ENCODE measurements around the gene C6orf163. TPM values are rescaled to one million over a fixed set of nuclear protein-coding genes. Genes with fewer than 3 reads are reported as not detected.

The C6orf163 gene
- total and polyA plus RNA-seq, 2 of the 4 experiments (the other 2 are of a cell fraction) = 0.55 to 0.90 TPM

DNA sequence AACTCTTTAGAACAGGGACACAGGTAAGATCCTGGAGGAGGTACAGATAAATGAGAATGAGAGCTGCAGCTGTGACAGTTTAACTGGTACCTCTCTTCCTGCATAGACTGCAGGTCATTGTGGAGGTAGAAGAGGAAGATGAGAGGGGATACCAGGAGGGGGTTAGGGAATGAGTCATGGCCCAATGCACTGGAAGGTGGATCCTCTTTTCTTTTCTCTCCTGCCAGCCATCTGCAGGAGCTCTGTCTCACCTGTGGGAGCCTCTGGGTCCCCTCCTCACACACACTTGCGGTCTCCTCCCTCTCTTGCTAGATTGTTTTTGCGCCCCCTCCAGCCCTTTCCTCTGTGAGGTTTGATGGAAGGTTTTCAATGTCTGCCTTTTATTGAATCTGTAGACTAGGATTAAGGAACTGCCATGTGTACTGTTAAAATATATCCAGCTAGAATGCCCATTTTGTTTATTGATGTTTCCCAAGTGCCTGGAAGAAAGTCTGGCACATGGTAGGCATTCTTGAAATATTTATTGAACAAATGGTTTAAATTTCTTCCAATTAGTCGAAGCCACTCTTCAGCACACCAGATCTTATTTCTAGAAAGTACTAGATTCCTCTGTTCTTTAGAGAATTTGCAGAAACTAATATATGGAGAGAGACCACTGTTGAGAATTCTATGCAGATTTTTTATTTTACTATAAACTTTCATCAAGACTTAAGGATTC, 13.0 kb downstream of the C6orf163 start:
- no peak overlapping the region for H2AK5ac ChIP-seq (ENCODE audit: low read depth, low read length)
- H3K56ac ChIP-seq (ENCODE audit: extremely low read depth, insufficient read depth, low read length) = no peak overlapping the region
- no peaks in the 10 kb centered on the region for H3K9me3 ChIP-seq (ENCODE audit: control insufficient read depth, insufficient read depth, low read length)
- no peaks in the 10 kb centered on the region; the same call in 1 of the 2 replicates for H3K9me1 ChIP-seq (ENCODE audit: insufficient read depth, low read length)
- no peaks in the 10 kb centered on the region for H3K36me3 ChIP-seq (ENCODE audit: control insufficient read depth, insufficient read depth, low read length)
- TF ChIP-seq RCOR1 (IDR thresholded peaks at IDR 0.05; ENCODE audit: insufficient replicate concordance, low read length) (no peak), CEBPB (IDR thresholded peaks at IDR 0.05; ENCODE audit: low read depth, low read length) (no peak), MAFK (IDR thresholded peaks at IDR 0.05; ENCODE audit: low read depth, low read length) (no peak), FOS (IDR thresholded peaks at IDR 0.05; ENCODE audit: low read depth, low read length) (no peak), POLR2A (IDR thresholded peaks at IDR 0.05; ENCODE audit: low read depth, low read length) (no peak), CHD1 (IDR thresholded peaks at IDR 0.05; ENCODE audit: low read depth, low read length) (no peak), MAZ (IDR thresholded peaks at IDR 0.05; ENCODE audit: borderline replicate concordance, low read depth, low read length) (no peak), SMC3 (IDR thresholded peaks at IDR 0.05; ENCODE audit: low read depth, low read length) (no peak), RAD21 (IDR thresholded peaks at IDR 0.05; ENCODE audit: low read length) (no peak)
- TF ChIP-seq, protein P1, sequence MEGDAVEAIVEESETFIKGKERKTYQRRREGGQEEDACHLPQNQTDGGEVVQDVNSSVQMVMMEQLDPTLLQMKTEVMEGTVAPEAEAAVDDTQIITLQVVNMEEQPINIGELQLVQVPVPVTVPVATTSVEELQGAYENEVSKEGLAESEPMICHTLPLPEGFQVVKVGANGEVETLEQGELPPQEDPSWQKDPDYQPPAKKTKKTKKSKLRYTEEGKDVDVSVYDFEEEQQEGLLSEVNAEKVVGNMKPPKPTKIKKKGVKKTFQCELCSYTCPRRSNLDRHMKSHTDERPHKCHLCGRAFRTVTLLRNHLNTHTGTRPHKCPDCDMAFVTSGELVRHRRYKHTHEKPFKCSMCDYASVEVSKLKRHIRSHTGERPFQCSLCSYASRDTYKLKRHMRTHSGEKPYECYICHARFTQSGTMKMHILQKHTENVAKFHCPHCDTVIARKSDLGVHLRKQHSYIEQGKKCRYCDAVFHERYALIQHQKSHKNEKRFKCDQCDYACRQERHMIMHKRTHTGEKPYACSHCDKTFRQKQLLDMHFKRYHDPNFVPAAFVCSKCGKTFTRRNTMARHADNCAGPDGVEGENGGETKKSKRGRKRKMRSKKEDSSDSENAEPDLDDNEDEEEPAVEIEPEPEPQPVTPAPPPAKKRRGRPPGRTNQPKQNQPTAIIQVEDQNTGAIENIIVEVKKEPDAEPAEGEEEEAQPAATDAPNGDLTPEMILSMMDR (conservative IDR thresholded peaks at IDR 0.05; ENCODE audit: low read depth, low read length) = no peak
- ATAC-seq (ENCODE audit: low read depth) = peak; percentile 67
- no peaks in the 10 kb centered on the region for H4K20me1 ChIP-seq (ENCODE audit: insufficient read depth, low read length)
- H4K8ac ChIP-seq (ENCODE audit: low read depth in 2 of 2, low read length in 2 of 2) = no peak overlapping the region
- H2BK20ac ChIP-seq (ENCODE audit: low read depth, low read length) = no peak overlapping the region
- H3K27ac ChIP-seq (ENCODE audit: insufficient read depth, low read length) = no peak overlapping the region
- no TSS peak for BruUV-seq (replicated peaks)
- no peak overlapping the region for H2AK9ac ChIP-seq (replicated peaks; ENCODE audit: low read depth, low read length, poor library complexity)
- H3K4me2 ChIP-seq (ENCODE audit: low read depth, low read length) = no peak overlapping the region
- no peak for DNase-seq
- H2AFZ ChIP-seq (replicated peaks; ENCODE audit: low read length, poor library complexity) = no peak overlapping the region
- H3K4me1 ChIP-seq (ENCODE audit: control insufficient read depth, insufficient read depth, low read length) = peaks cover 2% of the 10 kb centered on the region; the same call in 1 of the 2 replicates
- no peak overlapping the region for H2BK120ac ChIP-seq (ENCODE audit: low read depth, low read length)
- no peak overlapping the region for H4K5ac ChIP-seq (ENCODE audit: low read depth, low read length)
- no peak overlapping the region for H3K23ac ChIP-seq (ENCODE audit: low read depth, low read length)
- in situ Hi-C loops (cut with MboI; ENCODE audit: low sequenced_read_pairs) (no loop called here), intact Hi-C loops (cut with micrococcal nuclease) (no loop called here), dilution Hi-C loops (cut with HindIII; ENCODE audit: low sequenced_read_pairs, unreplicated experiment) (no loop called here)
- H4K91ac ChIP-seq (ENCODE audit: insufficient read depth, low read depth, low read length) = no peak overlapping the region
- H3K9ac ChIP-seq (ENCODE audit: low read depth, low read length) = no peak overlapping the region
- H3K79me1 ChIP-seq (ENCODE audit: low read depth in 1 of 2, low read length in 2 of 2) = no peaks in the 10 kb centered on the region
- no peak overlapping the region for H3K4ac ChIP-seq (ENCODE audit: low read depth, low read length)
- H2BK15ac ChIP-seq (ENCODE audit: low read depth, low read length) = no peak overlapping the region
- CTCF ChIA-PET = no interaction called here
- no peak overlapping the region for H3K18ac ChIP-seq (ENCODE audit: low read depth, low read length)
- no peak overlapping the region for H3K4me3 ChIP-seq (ENCODE audit: insufficient read depth, low read depth, low read length)
- no peak overlapping the region for H3K14ac ChIP-seq (replicated peaks; ENCODE audit: low read depth, low read length)
- WGBS, 2 experiments (ENCODE audit: extremely low coverage in 2 of 2, insufficient read length in 1 of 2) = no CpG with 5 or more reads among the region's 3 CpGs
- no peak overlapping the region for H2BK5ac ChIP-seq (ENCODE audit: low read depth, low read length, poor library complexity, severe bottlenecking)
- POLR2A ChIA-PET (ENCODE audit: unreplicated experiment) = no interaction called here
- H3K27me3 ChIP-seq (ENCODE audit: control insufficient read depth, insufficient read depth, low read length) = no peaks in the 10 kb centered on the region

All from IMR-90 (cell line).